SW 1271 (cell line): ENCODE results near the gene TEX2.

Source experiments
- DNase-seq, 2 experiments: peaks; one replicate each; lab custom pipeline; 2025; lab: John Stamatoyannopoulos, UW

The TEX2 gene

GRCh38 chr17:64115043-64115698 is 147.9 kb downstream of the TEX2 start:
- no peak for DNase-seq

- DNase-seq: no peak
Measured at GRCh38 chr17:64113006-64113405, 150.1 kb downstream of the TEX2 start.

GRCh38 chr17:64111831-64112230 is 151.2 kb downstream of the TEX2 start:
- DNase-seq: no peak

- DNase-seq: no peak
Measured at GRCh38 chr17:64110379-64111152, 152.5 kb downstream of the TEX2 start.

- no peak for DNase-seq
Measured at GRCh38 chr17:64109400-64109799, 153.7 kb downstream of the TEX2 start.

- DNase-seq: no peak
Measured at GRCh38 chr17:64107500-64108236, 155.4 kb downstream of the TEX2 start.

- no peak for DNase-seq
Measured at GRCh38 chr17:64106918-64107317, 156.1 kb downstream of the TEX2 start.

GRCh38 chr17:64103391-64104364 is 159.4 kb downstream of the TEX2 start:
- peak; percentile 47 to 72 for DNase-seq

- no peak for DNase-seq
Measured at GRCh38 chr17:64102627-64103390, 160.3 kb downstream of the TEX2 start.

GRCh38 chr17:64099543-64099942 is 163.5 kb downstream of the TEX2 start:
- no peak for DNase-seq
